Smooth muscle cell (in vitro differentiated cells): ENCODE data around the gene MLLT11. TPM values are rescaled to one million over a fixed set of nuclear protein-coding genes. Genes with fewer than 3 reads are reported as not detected.
"Not testable (repeated sequence)": the region's sequence is repeated elsewhere in the genome, so short reads cannot be mapped to it uniquely, and the experiment has no call there.

Experiments used
- DNase-seq: peaks from one replicate; lab custom pipeline; 2025; ENCODE audit not compliant: unreplicated experiment; lab: John Stamatoyannopoulos, UW
- H2AFZ ChIP-seq: fragments of 200-600 bp; sonication (generic); 2 replicates; pipeline ENCODE4 v1.6.0; 2016; ENCODE audit warnings: antibody characterized with exemption, low read depth, mild to moderate bottlenecking
- H3F3A ChIP-seq: fragments of 200-600 bp; sonication (generic); 2 replicates; pipeline ENCODE4 v1.6.0; 2017; ENCODE audit warnings: antibody characterized with exemption, low read depth
- H3K27ac ChIP-seq: fragments of 200-600 bp; sonication (generic); 2 replicates; pipeline ENCODE4 v1.5.1; 2016; ENCODE audit warnings: low read depth, mild to moderate bottlenecking
- H3K27me3 ChIP-seq: fragments of 200-600 bp; sonication (generic); 2 replicates; pipeline ENCODE4 v1.6.1; 2016; ENCODE audit warnings: low read depth, mild to moderate bottlenecking
- H3K36me3 ChIP-seq: fragments of 200-600 bp; sonication (generic); 2 replicates; pipeline ENCODE4 v1.5.1; 2016; ENCODE audit warnings: low read depth
- H3K4me1 ChIP-seq: fragments of 200-600 bp; sonication (generic); 2 replicates; pipeline ENCODE4 v1.5.1; 2016; ENCODE audit warnings: low read depth
- H3K4me2 ChIP-seq: fragments of 200-600 bp; sonication (generic); 2 replicates; pipeline ENCODE4 v1.6.0; 2016; ENCODE audit warnings: mild to moderate bottlenecking
- H3K4me3 ChIP-seq: fragments of 200-600 bp; sonication (generic); 2 replicates; pipeline ENCODE4 v1.5.1; 2016; ENCODE audit warnings: mild to moderate bottlenecking
- H3K79me2 ChIP-seq: fragments of 200-600 bp; sonication (generic); 2 replicates; pipeline ENCODE4 v1.6.0; 2016; ENCODE audit warnings: low read depth, mild to moderate bottlenecking
- H3K9ac ChIP-seq: fragments of 200-600 bp; sonication (generic); 2 replicates; pipeline ENCODE4 v1.6.0; 2016; ENCODE audit warnings: low read depth
- H3K9me3 ChIP-seq: fragments of 200-600 bp; sonication (generic); replicated peaks from 2 replicates; pipeline ENCODE4 v1.5.1; 2016; ENCODE audit warnings: low read depth
- H4K20me1 ChIP-seq: fragments of 200-600 bp; sonication (generic); 2 replicates; pipeline ENCODE4 v1.6.0; 2016; ENCODE audit warnings: low read depth
- WGBS: methylation state at CpG from one replicate; pipeline ENCODE4 v1.1.7; 2016; ENCODE audit warnings: low lambda C conversion rate; 5-methylcytosine and 5-hydroxymethylcytosine counted together
- polyA plus RNA-seq: library from polyadenylated mRNA; unstranded; fragments of >200 nt; fragmentation: Nextera tagmentation; extraction: Ambion mirVana; gene quantifications from 2 replicates; pipeline ENCODE4 v1.2.1, GENCODE V29; 2016
- total RNA-seq: library from RNA; depleted of rRNA; stranded (reverse); fragments of >200 nt; gene quantifications from 2 replicates; pipeline ENCODE4 v1.2.3, GENCODE V29; 2014
- TF ChIP-seq, protein P1 (sequence below): fragments of 200-600 bp; sonication (generic); IDR thresholded peaks from 2 replicates; pipeline ENCODE4 v1.5.1; 2017; ENCODE audit warnings: borderline replicate concordance, mild to moderate bottlenecking, antibody characterized with exemption; ENCODE audit not compliant: insufficient read depth, poor library complexity, severe bottlenecking

MLLT11 gene
- total and polyA plus RNA-seq, 2 experiments from 2014 or later = 53.4 to 74.2 TPM

DNA sequence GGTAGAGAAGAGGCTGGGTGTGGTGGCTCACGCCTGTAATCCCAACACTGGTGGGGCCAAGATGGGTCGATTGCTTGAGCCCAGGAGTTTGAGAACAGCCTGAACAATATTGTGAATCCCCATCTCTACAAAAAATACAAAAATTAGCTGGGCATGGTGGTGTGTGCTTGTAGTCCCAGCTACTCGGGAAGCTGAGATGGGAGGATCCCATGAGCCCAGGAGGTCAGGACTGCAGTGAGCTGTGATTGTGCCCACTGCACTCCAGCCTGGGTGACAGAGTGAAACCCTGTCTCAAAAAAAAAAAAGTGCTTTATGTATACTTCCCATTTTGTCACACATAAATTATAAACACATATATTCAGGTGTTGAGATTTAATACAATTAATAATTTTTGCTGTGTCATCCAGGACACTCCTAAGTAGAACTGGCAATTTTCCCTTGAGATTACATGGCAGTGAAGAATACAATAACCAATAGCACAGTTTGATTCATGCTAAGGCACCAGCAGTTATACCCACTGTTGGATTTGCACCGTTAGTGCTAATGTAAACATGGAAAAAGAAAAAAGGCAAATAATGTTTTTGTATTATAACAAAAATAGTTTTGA, 25.9 kb downstream of the MLLT11 start:
- Histone ChIP-seq H3K9ac (no peak overlapping the region), H3K27ac (no peak overlapping the region), H3K36me3 (no peaks in the 10 kb centered on the region), H3K27me3 (no peaks in the 10 kb centered on the region), H3K4me1 (no peaks in the 10 kb centered on the region), H3K79me2 (no peaks in the 10 kb centered on the region), H3K9me3 (no peaks in the 10 kb centered on the region), H3F3A (no peaks in the 10 kb centered on the region), H4K20me1 (no peaks in the 10 kb centered on the region), H3K4me3 (no peak overlapping the region), H2AFZ (no peak overlapping the region), H3K4me2 (no peak overlapping the region)
- TF ChIP-seq, protein P1, sequence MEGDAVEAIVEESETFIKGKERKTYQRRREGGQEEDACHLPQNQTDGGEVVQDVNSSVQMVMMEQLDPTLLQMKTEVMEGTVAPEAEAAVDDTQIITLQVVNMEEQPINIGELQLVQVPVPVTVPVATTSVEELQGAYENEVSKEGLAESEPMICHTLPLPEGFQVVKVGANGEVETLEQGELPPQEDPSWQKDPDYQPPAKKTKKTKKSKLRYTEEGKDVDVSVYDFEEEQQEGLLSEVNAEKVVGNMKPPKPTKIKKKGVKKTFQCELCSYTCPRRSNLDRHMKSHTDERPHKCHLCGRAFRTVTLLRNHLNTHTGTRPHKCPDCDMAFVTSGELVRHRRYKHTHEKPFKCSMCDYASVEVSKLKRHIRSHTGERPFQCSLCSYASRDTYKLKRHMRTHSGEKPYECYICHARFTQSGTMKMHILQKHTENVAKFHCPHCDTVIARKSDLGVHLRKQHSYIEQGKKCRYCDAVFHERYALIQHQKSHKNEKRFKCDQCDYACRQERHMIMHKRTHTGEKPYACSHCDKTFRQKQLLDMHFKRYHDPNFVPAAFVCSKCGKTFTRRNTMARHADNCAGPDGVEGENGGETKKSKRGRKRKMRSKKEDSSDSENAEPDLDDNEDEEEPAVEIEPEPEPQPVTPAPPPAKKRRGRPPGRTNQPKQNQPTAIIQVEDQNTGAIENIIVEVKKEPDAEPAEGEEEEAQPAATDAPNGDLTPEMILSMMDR = no peak
- 89% methylated on average over 4 of the region's 4 CpGs for WGBS
- DNase-seq = no peak

DNA sequence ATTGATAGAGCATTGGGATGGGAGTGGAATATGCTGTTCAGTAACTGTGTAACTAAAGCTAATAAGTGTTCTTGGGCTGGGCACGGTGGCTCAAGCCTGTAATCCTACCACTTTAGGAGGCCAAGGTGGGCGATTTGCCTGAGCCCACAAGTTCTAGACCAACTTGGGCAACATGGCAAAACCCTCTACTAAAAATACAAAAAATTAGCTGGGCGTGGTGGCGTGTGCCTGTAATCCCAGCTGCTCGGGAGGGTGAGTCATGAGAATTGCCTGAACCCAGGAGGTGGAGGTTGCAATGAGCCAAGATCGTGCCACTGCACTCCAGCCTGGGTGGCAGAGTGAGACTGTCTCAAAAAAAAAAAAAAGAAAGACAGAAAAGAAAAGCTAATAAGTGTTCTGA, 37.2 kb downstream of the MLLT11 start:
- H3F3A ChIP-seq, H2AFZ ChIP-seq, H3K4me1 ChIP-seq, DNase-seq, H3K27me3 ChIP-seq, H3K9me3 ChIP-seq, H4K20me1 ChIP-seq, H3K4me2 ChIP-seq, H3K79me2 ChIP-seq, H3K27ac ChIP-seq, H3K9ac ChIP-seq, H3K4me3 ChIP-seq, H3K36me3 ChIP-seq: not testable (repeated sequence)
- WGBS = 84% methylated on average over 6 of the region's 6 CpGs

DNA sequence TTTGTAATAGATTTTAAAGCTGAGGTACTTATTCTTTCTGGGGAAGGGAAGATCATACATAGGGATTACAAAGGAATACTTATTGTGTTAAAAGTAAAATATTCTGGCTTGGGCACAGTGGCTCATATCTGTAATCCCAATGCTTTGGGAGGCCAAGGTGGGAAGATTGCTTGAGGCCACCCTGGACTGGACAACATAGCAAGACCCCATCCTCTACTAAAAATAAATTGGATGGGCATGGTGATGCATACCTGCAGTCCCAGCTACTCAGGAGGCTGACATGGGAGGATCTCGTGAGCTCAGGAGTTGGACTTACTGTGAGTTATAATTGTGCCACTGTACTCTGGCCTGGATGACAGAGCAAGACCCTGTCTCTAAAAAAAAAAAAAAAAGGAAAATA, 37.9 kb downstream of the MLLT11 start:
- no peak overlapping the region for H3K9ac ChIP-seq
- no peaks in the 10 kb centered on the region for H3K36me3 ChIP-seq
- no peaks in the 10 kb centered on the region for H3F3A ChIP-seq
- H3K27ac ChIP-seq = no peak overlapping the region
- H3K27me3 ChIP-seq = no peaks in the 10 kb centered on the region
- TF ChIP-seq, protein P1 = no peak
- H3K4me1 ChIP-seq = no peaks in the 10 kb centered on the region
- H3K4me2 ChIP-seq = no peak overlapping the region
- no peak for DNase-seq
- H3K79me2 ChIP-seq = no peaks in the 10 kb centered on the region
- no peaks in the 10 kb centered on the region for H4K20me1 ChIP-seq
- WGBS = 72% methylated on average over 1 of the region's 1 CpG
- H3K9me3 ChIP-seq = no peaks in the 10 kb centered on the region
- no peak overlapping the region for H3K4me3 ChIP-seq
- no peak overlapping the region for H2AFZ ChIP-seq

DNA sequence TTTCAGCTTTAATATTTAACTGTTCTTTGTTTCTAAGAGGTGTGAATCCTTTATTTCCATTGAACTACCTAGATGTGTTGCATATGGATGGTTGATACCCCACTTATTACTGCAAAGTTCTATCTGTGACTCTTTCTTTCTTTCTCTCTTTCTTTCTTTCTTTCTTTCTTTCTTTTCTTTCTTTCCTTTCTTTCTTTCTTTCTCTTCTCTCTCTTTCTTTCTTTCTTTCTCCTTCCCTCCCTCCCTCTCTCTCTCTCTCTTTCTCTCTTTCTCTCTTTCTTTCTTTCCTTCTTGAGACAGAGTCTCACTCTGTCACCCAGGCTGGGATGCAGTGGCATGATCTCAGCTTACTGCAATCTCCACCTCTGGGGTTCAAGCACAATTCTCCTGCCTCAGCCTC, 44.4 kb downstream of the MLLT11 start:
- Histone ChIP-seq H3K79me2 (no peaks in the 10 kb centered on the region), H3K27me3 (no peaks in the 10 kb centered on the region), H3K9ac (no peak overlapping the region), H3K36me3 (no peaks in the 10 kb centered on the region), H3F3A (no peaks in the 10 kb centered on the region), H4K20me1 (no peaks in the 10 kb centered on the region), H3K27ac (no peak overlapping the region), H3K4me1 (no peaks in the 10 kb centered on the region), H2AFZ (no peak overlapping the region), H3K9me3 (no peaks in the 10 kb centered on the region), H3K4me3 (no peak overlapping the region), H3K4me2 (no peak overlapping the region)
- no peak for DNase-seq
- TF ChIP-seq, protein P1 = no peak
